Fibroblast of villous mesenchyme (primary cell): ENCODE results near the gene MAP3K13. TPM values are rescaled to one million over a fixed set of nuclear protein-coding genes. Genes with fewer than 3 reads are reported as not detected.
A peak's percentile ranks its signal among the peaks of the same experiment; 100 is the strongest.
"Not testable (repeated sequence)": the region's sequence is repeated elsewhere in the genome, so short reads cannot be mapped to it uniquely, and the experiment has no call there.

Experiments
- DNase-seq: peaks from one replicate; pipeline ENCODE4 v3.0.0-alpha.2; 2010; ENCODE audit warnings: low read depth
- H3K4me3 ChIP-seq: 2 replicates; pipeline ENCODE4 v1.5.1; 2011; ENCODE audit warnings: low read depth, mild to moderate bottlenecking, low read length
- CTCF ChIP-seq: IDR thresholded peaks from 2 replicates; pipeline ENCODE4 v1.5.1; 2012; ENCODE audit warnings: low read depth, mild to moderate bottlenecking, low read length; ENCODE audit not compliant: insufficient read depth
- total RNA-seq: library from RNA; depleted of rRNA; stranded (reverse); fragments of >200 nt; gene quantifications from 2 replicates; pipeline ENCODE4 v1.2.3, GENCODE V29; 2012

The MAP3K13 gene
- total RNA-seq, 1 donor: 22.9 TPM

- no peak overlapping the region for H3K4me3 ChIP-seq
- no peak for DNase-seq
- no peak for TF ChIP-seq CTCF
Observed at GRCh38 chr3:185465471-185465870, 102.5 kb downstream of the MAP3K13 start.

- not testable (repeated sequence) for H3K4me3 ChIP-seq, DNase-seq
Observed at GRCh38 chr3:185466123-185466522, 103.2 kb downstream of the MAP3K13 start.

GRCh38 chr3:185469542-185469941 is 106.6 kb downstream of the MAP3K13 start:
- no peak for DNase-seq
- no peak for TF ChIP-seq CTCF
- no peak overlapping the region for H3K4me3 ChIP-seq

- H3K4me3 ChIP-seq: no peak overlapping the region
- no peak for TF ChIP-seq CTCF
- no peak for DNase-seq
Observed at GRCh38 chr3:185470323-185470722, 107.4 kb downstream of the MAP3K13 start.

DNA sequence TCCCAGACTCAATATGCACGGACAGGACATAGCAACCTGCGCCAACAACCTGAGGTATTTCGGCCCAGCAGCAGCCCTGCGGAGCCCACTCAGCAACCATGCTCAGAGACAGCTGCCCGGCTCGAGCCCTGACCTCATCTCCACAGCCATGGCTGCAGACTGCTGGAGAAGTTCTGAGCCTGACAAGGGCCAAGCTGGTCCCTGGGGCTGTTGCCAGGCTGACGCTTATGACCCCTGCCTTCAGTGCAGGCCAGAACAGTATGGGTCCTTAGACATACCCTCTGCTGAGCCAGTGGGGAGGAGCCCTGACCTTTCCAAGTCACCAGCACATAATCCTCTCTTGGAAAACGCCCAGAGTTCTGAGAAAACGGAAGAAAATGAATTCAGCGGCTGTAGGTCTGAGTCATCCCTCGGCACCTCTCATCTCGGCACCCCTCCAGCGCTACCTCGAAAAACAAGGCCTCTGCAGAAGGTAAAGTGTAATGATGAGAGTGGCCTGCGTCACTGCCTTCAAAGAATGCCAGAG is 110.4 kb downstream of the MAP3K13 start:
- no peak overlapping the region for H3K4me3 ChIP-seq
- peak; percentile 27 for DNase-seq
- no peak for TF ChIP-seq CTCF

DNA sequence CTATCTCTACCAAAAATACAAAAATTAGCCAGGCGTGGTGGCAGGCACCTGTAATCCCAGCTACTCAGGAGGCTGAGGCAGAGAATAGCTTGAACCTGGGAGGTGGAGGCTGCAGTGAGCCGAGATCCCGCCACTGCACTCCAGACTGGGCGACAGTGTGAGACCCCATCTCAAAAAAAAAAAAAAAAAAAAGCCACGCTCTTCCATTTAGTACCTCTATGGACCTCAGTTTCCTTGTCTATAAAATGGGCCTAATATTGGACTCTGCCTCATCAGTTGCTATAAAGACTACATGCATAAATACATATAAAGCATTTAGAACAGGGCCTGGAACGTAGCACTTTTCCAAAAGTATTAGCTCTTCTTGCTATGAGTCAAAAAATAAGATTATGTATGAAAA is 112.0 kb downstream of the MAP3K13 start:
- not testable (repeated sequence) for H3K4me3 ChIP-seq, DNase-seq

DNA sequence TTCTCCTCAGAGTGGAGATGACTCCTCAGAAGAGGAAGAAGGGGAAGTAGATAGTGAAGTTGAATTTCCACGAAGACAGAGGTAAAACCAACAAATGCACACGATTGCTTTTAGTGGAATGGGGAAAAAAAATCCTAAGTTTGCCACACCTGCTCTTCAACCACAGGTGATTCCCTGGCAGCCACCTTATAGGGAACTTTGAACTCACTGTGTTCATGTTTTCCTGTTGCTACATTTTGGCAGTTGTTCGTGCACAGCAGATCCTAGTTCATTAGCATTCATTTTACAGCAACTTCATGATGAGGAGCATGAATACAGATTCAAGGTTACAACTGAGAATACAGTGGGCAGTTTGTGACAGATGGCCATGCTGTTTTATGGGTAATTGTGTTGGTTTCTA is 114.4 kb downstream of the MAP3K13 start:
- TF ChIP-seq CTCF: no peak
- no peak for DNase-seq
- H3K4me3 ChIP-seq: no peak overlapping the region

GRCh38 chr3:185479373-185479945 is 116.5 kb downstream of the MAP3K13 start:
- TF ChIP-seq CTCF: no peak
- H3K4me3 ChIP-seq: no peak overlapping the region
- DNase-seq: no peak
